ENCODE results near the gene RPAIN.
A peak's percentile ranks its signal among the peaks of the same experiment; 100 is the strongest.

RPAIN gene

GRCh38 chr17:5419959-5420653, at the start of gene RPAIN:
Gene RPAIN (plus strand): TSS chr17:5420182. CDS start chr17:5420211, 29 bp downstream.
- DNase-seq, result peak; percentile 80

GRCh38 chr17:5370411-5370810, 49.6 kb upstream of the RPAIN start:
- DNase-seq, result no peak

- DNase-seq, result no peak
Measured at GRCh38 chr17:5373112-5373511, 46.9 kb upstream of the RPAIN start.

GRCh38 chr17:5378566-5379207, 41.3 kb upstream of the RPAIN start:
- DNase-seq, result no peak

GRCh38 chr17:5379351-5380107, 40.5 kb upstream of the RPAIN start:
- no peak for DNase-seq

- no peak for DNase-seq
Measured at GRCh38 chr17:5380491-5381135, 39.4 kb upstream of the RPAIN start.

- no peak for DNase-seq
Measured at GRCh38 chr17:5381542-5381941, 38.4 kb upstream of the RPAIN start.

- DNase-seq, result no peak
Measured at GRCh38 chr17:5391678-5392077, 28.3 kb upstream of the RPAIN start.

- no peak for DNase-seq
Measured at GRCh38 chr17:5396612-5397011, 23.4 kb upstream of the RPAIN start.

GRCh38 chr17:5399767-5400166, 20.2 kb upstream of the RPAIN start:
- no peak for DNase-seq

- DNase-seq, result no peak
Measured at GRCh38 chr17:5405400-5405799, 14.6 kb upstream of the RPAIN start.

GRCh38 chr17:5408186-5408585, 11.8 kb upstream of the RPAIN start:
- no peak for DNase-seq

GRCh38 chr17:5410594-5411272, 9.2 kb upstream of the RPAIN start:
- no peak for DNase-seq

- DNase-seq, result no peak
Measured at GRCh38 chr17:5413682-5414081, 6.3 kb upstream of the RPAIN start.

GRCh38 chr17:5416901-5417300, 3.1 kb upstream of the RPAIN start:
- no peak for DNase-seq

- DNase-seq, result peak; percentile 45
Measured at GRCh38 chr17:5418858-5419355, 1.1 kb upstream of the RPAIN start.

- peak; percentile 93 for DNase-seq
Measured at GRCh38 chr17:5419356-5419958, 525 bp upstream of the RPAIN start, which contains the start of gene NUP88. Gene NUP88 (minus strand): TSS chr17:5419662. CDS start chr17:5419650, 12 bp downstream.

- DNase-seq, result no peak
Measured at GRCh38 chr17:5422505-5422904, 2.5 kb downstream of the RPAIN start.

- no peak for DNase-seq
Measured at GRCh38 chr17:5424909-5425308, 4.9 kb downstream of the RPAIN start.

GRCh38 chr17:5425826-5426225, 5.8 kb downstream of the RPAIN start:
- DNase-seq, result no peak

GRCh38 chr17:5429191-5429887, 9.4 kb downstream of the RPAIN start:
- no peak for DNase-seq
